NT2/D1 (cell line): ENCODE results near the gene MAP4K1.

ENCODE experiments used
- SUZ12 ChIP-seq: IDR thresholded peaks from 2 replicates; pipeline ENCODE4 v1.6.1; 2011; ENCODE audit not compliant: insufficient read length, insufficient read depth; ENCODE audit errors: extremely low read depth
- ZNF274 ChIP-seq: IDR thresholded peaks from 2 replicates; pipeline ENCODE4 v1.6.1; 2011; ENCODE audit warnings: mild to moderate bottlenecking, low read depth, low read length

- no peak for TF ChIP-seq SUZ12
- TF ChIP-seq ZNF274: no peak
These were observed 67.8 kb downstream of the MAP4K1 start for GRCh38 chr19:38549942-38550341.
